ENCODE results near the gene EZR. TPM values are rescaled to one million over a fixed set of nuclear protein-coding genes. Genes with fewer than 3 reads are reported as not detected.

The EZR gene
- total and polyA plus RNA-seq, 10 of the 15 experiments (the other 5 are each of a cell fraction or from before 2014, with no cell fraction given): 79.1 to 282 (median 161) TPM

DNA sequence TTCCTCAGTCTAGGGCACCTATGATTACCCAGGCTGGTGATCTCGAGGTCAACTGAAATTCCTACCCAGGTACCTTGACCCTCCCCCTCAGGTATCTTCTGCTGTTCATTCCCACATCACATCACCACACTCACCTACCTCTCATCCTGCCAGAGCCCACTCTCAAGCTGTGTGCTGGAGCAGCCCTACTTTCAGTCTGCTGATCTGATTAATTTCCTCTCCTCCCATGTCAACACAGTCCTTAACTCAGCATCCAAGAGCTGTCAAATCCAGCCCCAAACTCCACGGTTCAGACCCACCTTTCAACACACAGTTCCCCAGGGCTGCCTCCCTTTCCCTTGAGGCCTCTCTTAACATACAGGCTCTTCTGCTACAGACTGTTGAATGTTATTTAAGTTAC lies 42.4 kb downstream of the EZR start:
- Histone ChIP-seq H3K36me3 (ENCODE audit: control insufficient read depth in 2 of 2, insufficient read depth in 2 of 2, low read length in 1 of 2) (peaks cover 53 to 59% of the 10 kb centered on the region in 2 experiments), H3K79me2 (ENCODE audit: control insufficient read depth, insufficient read depth, low read length) (no peaks in the 10 kb centered on the region; the same call in 1 of the 2 replicates), H3K4me3 (no peak overlapping the region), H3K9me3 (replicated peaks; ENCODE audit: control insufficient read depth, insufficient read depth, low read length) (no peaks in the 10 kb centered on the region), H3K4me1 (ENCODE audit: control insufficient read depth, insufficient read depth, low read length) (no peaks in the 10 kb centered on the region), H3K27ac (ENCODE audit: control insufficient read depth, insufficient read depth) (no peak overlapping the region), H3K27me3 (replicated peaks in 1 of 2; ENCODE audit: control insufficient read depth in 2 of 2, insufficient read depth in 2 of 2, low read length in 1 of 2) (no peaks in the 10 kb centered on the region), H3K4me2 (ENCODE audit: control insufficient read depth, insufficient read depth) (no peak overlapping the region), H2AFZ (ENCODE audit: control insufficient read depth, low read depth, low read length) (no peak overlapping the region), H3K9ac (ENCODE audit: control insufficient read depth, insufficient read depth, low read length) (no peak overlapping the region), H4K20me1 (ENCODE audit: control insufficient read depth, insufficient read depth) (no peaks in the 10 kb centered on the region; the same call in 1 of the 2 replicates)
- FAIRE-seq (no peak), ATAC-seq (no peak), DNase-seq (ENCODE audit: low read depth, low spot score) (no peak)
- ChIA-PET CTCF (interaction anchor here (0.6 kb wide), 1 partner anchor 85 kb away, joined by 3 read pairs; no protein-coding TSS in a partner anchor), SMC1A (ENCODE audit: uncharacterized antibody, unreplicated experiment) (no interaction called here), POLR2A (no interaction called here), RAD21 (ENCODE audit: unreplicated experiment) (no interaction called here)
- no TSS peak for BruUV-seq (replicated peaks)
- in situ Hi-C loops (cut with MboI): no loop called here
- intact Hi-C loops (cut with micrococcal nuclease; ENCODE audit: unreplicated experiment): loop anchor here (5.0 kb wide), 1 partner anchor 69 kb away; no protein-coding TSS in a partner anchor
- 97% methylated on average over 2 of the region's 2 CpGs for WGBS (ENCODE audit: insufficient coverage, insufficient replicate concordance, low lambda C conversion rate, missing lambda C conversion rate)
- TF ChIP-seq SMAD1 (IDR thresholded peaks at IDR 0.05; ENCODE audit: low read depth, partially characterized antibody) (no peak), CBX5 (IDR thresholded peaks at IDR 0.05; ENCODE audit: low read depth) (no peak), SREBF2 (IDR thresholded peaks at IDR 0.05; ENCODE audit: low read length) (no peak), SMAD5 (IDR thresholded peaks at IDR 0.05; ENCODE audit: low read depth) (no peak), CHD4 (IDR thresholded peaks at IDR 0.05) (no peak), RBBP5 (conservative IDR thresholded peaks at IDR 0.05) (no peak), PAX8 (IDR thresholded peaks at IDR 0.05) (no peak), KAT2A (conservative IDR thresholded peaks at IDR 0.05; ENCODE audit: control insufficient read depth, low read depth, low read length) (no peak), EZH2 (IDR thresholded peaks at IDR 0.05; ENCODE audit: borderline replicate concordance, control insufficient read depth, low read depth, low read length) (no peak)
- TF ChIP-seq, protein P1, sequence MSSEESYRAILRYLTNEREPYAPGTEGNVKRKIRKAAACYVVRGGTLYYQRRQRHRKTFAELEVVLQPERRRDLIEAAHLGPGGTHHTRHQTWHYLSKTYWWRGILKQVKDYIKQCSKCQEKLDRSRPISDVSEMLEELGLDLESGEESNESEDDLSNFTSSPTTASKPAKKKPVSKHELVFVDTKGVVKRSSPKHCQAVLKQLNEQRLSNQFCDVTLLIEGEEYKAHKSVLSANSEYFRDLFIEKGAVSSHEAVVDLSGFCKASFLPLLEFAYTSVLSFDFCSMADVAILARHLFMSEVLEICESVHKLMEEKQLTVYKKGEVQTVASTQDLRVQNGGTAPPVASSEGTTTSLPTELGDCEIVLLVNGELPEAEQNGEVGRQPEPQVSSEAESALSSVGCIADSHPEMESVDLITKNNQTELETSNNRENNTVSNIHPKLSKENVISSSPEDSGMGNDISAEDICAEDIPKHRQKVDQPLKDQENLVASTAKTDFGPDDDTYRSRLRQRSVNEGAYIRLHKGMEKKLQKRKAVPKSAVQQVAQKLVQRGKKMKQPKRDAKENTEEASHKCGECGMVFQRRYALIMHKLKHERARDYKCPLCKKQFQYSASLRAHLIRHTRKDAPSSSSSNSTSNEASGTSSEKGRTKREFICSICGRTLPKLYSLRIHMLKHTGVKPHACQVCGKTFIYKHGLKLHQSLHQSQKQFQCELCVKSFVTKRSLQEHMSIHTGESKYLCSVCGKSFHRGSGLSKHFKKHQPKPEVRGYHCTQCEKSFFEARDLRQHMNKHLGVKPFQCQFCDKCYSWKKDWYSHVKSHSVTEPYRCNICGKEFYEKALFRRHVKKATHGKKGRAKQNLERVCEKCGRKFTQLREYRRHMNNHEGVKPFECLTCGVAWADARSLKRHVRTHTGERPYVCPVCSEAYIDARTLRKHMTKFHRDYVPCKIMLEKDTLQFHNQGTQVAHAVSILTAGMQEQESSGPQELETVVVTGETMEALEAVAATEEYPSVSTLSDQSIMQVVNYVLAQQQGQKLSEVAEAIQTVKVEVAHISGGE (CRISPR knock-in tag; IDR thresholded peaks at IDR 0.05): no peak
- TF ChIP-seq, protein P2, sequence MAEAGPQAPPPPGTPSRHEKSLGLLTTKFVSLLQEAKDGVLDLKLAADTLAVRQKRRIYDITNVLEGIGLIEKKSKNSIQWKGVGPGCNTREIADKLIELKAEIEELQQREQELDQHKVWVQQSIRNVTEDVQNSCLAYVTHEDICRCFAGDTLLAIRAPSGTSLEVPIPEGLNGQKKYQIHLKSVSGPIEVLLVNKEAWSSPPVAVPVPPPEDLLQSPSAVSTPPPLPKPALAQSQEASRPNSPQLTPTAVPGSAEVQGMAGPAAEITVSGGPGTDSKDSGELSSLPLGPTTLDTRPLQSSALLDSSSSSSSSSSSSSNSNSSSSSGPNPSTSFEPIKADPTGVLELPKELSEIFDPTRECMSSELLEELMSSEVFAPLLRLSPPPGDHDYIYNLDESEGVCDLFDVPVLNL (IDR thresholded peaks at IDR 0.05; ENCODE audit: low read depth, low read length): no peak
- TF ChIP-seq, protein P3, sequence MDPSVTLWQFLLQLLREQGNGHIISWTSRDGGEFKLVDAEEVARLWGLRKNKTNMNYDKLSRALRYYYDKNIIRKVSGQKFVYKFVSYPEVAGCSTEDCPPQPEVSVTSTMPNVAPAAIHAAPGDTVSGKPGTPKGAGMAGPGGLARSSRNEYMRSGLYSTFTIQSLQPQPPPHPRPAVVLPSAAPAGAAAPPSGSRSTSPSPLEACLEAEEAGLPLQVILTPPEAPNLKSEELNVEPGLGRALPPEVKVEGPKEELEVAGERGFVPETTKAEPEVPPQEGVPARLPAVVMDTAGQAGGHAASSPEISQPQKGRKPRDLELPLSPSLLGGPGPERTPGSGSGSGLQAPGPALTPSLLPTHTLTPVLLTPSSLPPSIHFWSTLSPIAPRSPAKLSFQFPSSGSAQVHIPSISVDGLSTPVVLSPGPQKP (IDR thresholded peaks at IDR 0.05; ENCODE audit: low read depth, low read length): no peak
- TF ChIP-seq, protein P4, sequence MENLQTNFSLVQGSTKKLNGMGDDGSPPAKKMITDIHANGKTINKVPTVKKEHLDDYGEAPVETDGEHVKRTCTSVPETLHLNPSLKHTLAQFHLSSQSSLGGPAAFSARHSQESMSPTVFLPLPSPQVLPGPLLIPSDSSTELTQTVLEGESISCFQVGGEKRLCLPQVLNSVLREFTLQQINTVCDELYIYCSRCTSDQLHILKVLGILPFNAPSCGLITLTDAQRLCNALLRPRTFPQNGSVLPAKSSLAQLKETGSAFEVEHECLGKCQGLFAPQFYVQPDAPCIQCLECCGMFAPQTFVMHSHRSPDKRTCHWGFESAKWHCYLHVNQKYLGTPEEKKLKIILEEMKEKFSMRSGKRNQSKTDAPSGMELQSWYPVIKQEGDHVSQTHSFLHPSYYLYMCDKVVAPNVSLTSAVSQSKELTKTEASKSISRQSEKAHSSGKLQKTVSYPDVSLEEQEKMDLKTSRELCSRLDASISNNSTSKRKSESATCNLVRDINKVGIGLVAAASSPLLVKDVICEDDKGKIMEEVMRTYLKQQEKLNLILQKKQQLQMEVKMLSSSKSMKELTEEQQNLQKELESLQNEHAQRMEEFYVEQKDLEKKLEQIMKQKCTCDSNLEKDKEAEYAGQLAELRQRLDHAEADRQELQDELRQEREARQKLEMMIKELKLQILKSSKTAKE (IDR thresholded peaks at IDR 0.05; ENCODE audit: low read depth, poor library complexity, severe bottlenecking): no peak
- TF ChIP-seq, protein P5, sequence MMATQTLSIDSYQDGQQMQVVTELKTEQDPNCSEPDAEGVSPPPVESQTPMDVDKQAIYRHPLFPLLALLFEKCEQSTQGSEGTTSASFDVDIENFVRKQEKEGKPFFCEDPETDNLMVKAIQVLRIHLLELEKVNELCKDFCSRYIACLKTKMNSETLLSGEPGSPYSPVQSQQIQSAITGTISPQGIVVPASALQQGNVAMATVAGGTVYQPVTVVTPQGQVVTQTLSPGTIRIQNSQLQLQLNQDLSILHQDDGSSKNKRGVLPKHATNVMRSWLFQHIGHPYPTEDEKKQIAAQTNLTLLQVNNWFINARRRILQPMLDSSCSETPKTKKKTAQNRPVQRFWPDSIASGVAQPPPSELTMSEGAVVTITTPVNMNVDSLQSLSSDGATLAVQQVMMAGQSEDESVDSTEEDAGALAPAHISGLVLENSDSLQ (IDR thresholded peaks at IDR 0.05): no peak
